ENCODE measurements around the gene SLC25A12.
A peak's percentile ranks its signal among the peaks of the same experiment; 100 is the strongest.
"Not testable (repeated sequence)": the region's sequence is repeated elsewhere in the genome, so short reads cannot be mapped to it uniquely, and the experiment has no call there.

Gene SLC25A12

GRCh38 chr2:171798156-171798820, 95.8 kb downstream of the SLC25A12 start:
- DNase-seq (ENCODE audit: insufficient read length): no peak
- FAIRE-seq: peak; percentile 67
- TF ChIP-seq TAF1 (IDR thresholded peaks at IDR 0.05; ENCODE audit: borderline replicate concordance, low read depth, low read length) (no peak), POLR2A (IDR thresholded peaks at IDR 0.05; ENCODE audit: low read depth, low read length) (no peak), POLR2AphosphoS5 (IDR thresholded peaks at IDR 0.05; ENCODE audit: low read depth, low read length) (no peak)

GRCh38 chr2:171794918-171795317, 99.1 kb downstream of the SLC25A12 start:
- no peak for TF ChIP-seq POLR2A (IDR thresholded peaks at IDR 0.05; ENCODE audit: low read depth, low read length)
- TF ChIP-seq TAF1 (IDR thresholded peaks at IDR 0.05; ENCODE audit: borderline replicate concordance, low read depth, low read length): no peak
- no peak for TF ChIP-seq POLR2AphosphoS5 (IDR thresholded peaks at IDR 0.05; ENCODE audit: low read depth, low read length)
- no peak for DNase-seq (ENCODE audit: insufficient read length)
- no peak for FAIRE-seq

DNA sequence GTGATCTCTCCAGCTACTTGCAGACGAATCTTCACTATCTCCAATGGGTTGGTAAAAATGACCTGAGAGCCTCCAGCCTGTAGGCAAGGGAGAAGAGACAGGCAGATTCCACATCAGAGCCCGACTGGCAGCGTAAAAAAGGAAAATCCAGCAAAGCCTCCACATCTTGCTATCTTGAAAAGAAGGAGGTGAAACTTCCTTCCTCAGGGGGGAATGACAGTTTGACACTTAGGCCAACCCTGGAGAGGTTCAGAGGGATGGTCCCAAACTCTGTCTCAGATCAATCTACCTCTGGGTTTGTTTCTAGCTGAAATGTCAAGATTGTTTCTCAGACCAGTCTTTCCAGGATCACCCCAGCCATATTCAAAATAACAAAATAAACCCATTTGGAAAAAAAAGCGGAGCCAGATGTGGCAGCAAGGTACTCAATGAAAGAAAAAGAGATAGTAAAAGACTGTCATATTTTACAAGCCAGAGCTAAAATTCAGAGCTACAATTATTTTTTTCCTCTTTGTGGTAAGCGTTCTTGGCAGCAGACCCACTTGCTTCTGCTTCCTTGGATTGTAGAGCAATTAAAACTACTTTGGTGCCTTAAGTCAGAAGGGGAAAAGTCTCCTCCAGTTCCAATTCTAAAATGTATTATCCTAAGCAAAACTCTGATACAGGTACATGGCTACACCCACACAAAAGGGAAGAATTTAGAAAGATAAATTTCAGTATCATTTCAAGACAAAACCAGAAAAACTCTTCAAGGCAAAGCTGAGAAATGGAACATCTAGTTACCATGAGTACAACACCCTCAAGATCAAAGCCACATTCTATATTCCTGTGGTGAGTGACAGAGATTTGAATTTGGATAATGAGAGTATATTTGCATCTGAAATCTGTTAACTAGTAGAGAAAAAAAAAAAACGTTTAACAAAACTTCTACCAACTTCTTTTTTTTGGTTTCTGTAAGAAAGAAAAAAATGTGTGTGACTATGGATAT, 100.1 kb downstream of the SLC25A12 start:
- TF ChIP-seq TAF1 (IDR thresholded peaks at IDR 0.05; ENCODE audit: borderline replicate concordance, low read depth, low read length) (no peak), POLR2AphosphoS5 (IDR thresholded peaks at IDR 0.05; ENCODE audit: low read depth, low read length) (no peak), POLR2A (IDR thresholded peaks at IDR 0.05; ENCODE audit: low read depth, low read length) (no peak)
- FAIRE-seq (no peak), DNase-seq (ENCODE audit: insufficient read length) (no peak)

DNA sequence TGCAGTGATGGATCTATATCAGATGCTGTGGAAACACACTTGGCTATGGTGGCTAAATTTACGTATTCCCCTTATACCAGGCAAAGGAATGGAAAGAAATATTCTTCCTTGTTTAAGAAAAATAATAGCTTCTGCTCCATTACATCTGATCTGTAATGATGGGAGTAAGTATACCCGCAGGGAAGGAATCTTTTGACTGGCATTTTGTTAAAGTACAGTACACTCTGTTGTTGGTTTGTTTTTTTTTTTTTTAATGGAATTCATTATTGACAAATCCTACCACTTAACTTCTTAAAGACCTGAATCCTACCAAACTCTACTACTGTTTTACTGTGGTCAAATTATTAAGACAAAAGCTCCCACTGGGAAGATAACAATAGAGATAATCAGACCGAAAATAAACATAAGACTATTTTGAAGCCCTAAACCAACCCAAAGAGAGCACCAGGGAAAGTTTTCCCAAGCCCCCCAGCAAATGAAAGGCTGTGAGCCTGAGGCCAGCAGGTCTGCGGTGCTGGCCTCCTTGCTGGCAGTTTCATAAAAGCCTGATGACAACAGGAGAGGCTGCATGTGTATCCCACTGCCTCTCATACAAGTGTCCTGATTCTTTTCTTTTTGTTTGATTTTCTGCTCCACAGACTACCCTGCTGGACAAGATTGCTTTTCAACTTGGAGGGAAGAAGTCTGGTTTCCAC, 101.0 kb downstream of the SLC25A12 start:
- DNase-seq (ENCODE audit: insufficient read length): no peak
- TF ChIP-seq POLR2AphosphoS5 (IDR thresholded peaks at IDR 0.05; ENCODE audit: low read depth, low read length): no peak
- no peak for TF ChIP-seq TAF1 (IDR thresholded peaks at IDR 0.05; ENCODE audit: borderline replicate concordance, low read depth, low read length)
- FAIRE-seq: no peak

GRCh38 chr2:171792157-171792556, 101.9 kb downstream of the SLC25A12 start:
- FAIRE-seq (no peak), DNase-seq (ENCODE audit: insufficient read length) (no peak)
- TF ChIP-seq POLR2A (IDR thresholded peaks at IDR 0.05; ENCODE audit: low read depth, low read length) (no peak), TAF1 (IDR thresholded peaks at IDR 0.05; ENCODE audit: borderline replicate concordance, low read depth, low read length) (no peak), POLR2AphosphoS5 (IDR thresholded peaks at IDR 0.05; ENCODE audit: low read depth, low read length) (no peak)

DNA sequence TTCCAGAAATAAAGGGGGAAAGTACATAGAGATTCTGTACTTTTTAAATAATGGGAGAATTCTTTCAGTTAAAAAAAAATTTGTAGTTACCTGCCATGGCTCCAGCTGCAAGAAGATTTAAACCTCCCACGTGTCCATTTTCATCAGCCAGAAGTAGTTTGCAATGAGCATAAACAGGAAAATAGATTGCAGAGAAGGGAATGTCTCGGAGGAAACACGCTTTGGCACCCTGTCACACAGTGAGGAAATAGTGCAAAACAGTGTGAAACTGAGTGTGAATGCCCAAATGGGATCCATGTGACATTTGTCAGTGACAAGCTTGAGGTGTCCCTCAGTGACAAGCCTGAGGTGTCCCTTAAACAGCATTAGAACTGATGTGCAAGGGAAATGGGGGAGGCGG, 102.7 kb downstream of the SLC25A12 start:
- TF ChIP-seq POLR2A (IDR thresholded peaks at IDR 0.05; ENCODE audit: low read depth, low read length): no peak
- no peak for TF ChIP-seq POLR2AphosphoS5 (IDR thresholded peaks at IDR 0.05; ENCODE audit: low read depth, low read length)
- TF ChIP-seq TAF1 (IDR thresholded peaks at IDR 0.05; ENCODE audit: borderline replicate concordance, low read depth, low read length): no peak
- no peak for FAIRE-seq
- DNase-seq (ENCODE audit: insufficient read length): no peak

DNA sequence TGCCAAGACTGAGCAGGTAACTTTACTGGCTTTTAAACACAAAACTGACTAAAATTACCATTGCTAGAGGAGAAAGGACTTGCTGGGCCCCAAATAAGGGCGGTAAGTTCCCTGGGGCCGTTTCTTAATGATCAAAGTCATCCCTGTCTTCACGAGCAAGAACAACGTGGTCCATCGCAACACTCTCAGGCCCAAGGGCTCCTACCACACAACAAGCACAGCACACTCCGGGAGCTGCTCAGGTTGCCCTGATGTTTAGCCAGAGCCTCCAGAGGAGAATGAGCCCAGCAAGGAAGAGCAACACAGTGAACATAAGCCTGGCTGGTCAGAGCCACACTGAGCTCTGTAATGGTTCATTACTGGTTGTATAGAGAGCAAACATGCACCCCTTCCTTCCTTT, 104.1 kb downstream of the SLC25A12 start:
- DNase-seq (ENCODE audit: insufficient read length) (no peak), FAIRE-seq (no peak)
- TF ChIP-seq POLR2A (IDR thresholded peaks at IDR 0.05; ENCODE audit: low read depth, low read length): no peak
- no peak for TF ChIP-seq POLR2AphosphoS5 (IDR thresholded peaks at IDR 0.05; ENCODE audit: low read depth, low read length)
- no peak for TF ChIP-seq TAF1 (IDR thresholded peaks at IDR 0.05; ENCODE audit: borderline replicate concordance, low read depth, low read length)

- TF ChIP-seq TAF1 (IDR thresholded peaks at IDR 0.05; ENCODE audit: borderline replicate concordance, low read depth, low read length): no peak
- TF ChIP-seq POLR2A (IDR thresholded peaks at IDR 0.05; ENCODE audit: low read depth, low read length): no peak
- no peak for TF ChIP-seq POLR2AphosphoS5 (IDR thresholded peaks at IDR 0.05; ENCODE audit: low read depth, low read length)
- DNase-seq (ENCODE audit: insufficient read length) (no peak), FAIRE-seq (no peak)
These were observed 105.6 kb downstream of the SLC25A12 start for GRCh38 chr2:171788316-171788993.

DNA sequence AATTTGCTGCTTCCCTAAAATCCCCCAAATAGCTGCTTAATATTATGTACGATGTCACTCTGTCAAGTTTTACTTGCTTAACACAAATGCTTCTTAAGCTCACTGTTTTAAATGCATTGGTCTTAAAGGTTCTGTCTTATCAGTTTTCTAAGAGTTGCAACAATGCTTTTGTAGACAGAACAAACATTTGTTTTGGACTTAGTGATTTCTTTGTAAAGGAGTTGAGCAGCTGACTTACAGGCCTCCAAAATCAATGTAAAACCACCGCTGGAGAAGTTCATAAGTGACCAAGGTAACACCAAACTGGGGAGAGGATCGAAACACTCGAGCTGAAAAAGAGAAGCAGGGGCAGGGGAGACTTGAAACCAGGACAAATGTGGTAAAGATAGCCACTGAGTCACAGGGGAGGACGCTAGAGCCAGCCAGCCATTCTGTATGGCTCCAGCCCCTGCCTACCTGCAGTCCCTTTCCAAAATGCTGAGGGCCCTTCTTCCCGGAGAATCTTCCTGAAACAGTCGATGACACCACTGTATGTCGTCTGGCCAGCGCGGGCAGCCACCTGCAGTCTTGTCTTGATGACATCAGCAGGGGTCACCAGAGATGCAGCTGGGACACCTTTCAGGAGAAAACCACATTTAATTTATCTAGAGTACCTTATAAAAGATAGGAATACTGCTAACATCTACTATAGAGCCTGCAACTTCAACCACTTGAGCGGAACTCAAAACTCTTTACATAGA, 106.5 kb downstream of the SLC25A12 start:
- TF ChIP-seq POLR2AphosphoS5 (IDR thresholded peaks at IDR 0.05; ENCODE audit: low read depth, low read length): no peak
- DNase-seq (ENCODE audit: insufficient read length): no peak

DNA sequence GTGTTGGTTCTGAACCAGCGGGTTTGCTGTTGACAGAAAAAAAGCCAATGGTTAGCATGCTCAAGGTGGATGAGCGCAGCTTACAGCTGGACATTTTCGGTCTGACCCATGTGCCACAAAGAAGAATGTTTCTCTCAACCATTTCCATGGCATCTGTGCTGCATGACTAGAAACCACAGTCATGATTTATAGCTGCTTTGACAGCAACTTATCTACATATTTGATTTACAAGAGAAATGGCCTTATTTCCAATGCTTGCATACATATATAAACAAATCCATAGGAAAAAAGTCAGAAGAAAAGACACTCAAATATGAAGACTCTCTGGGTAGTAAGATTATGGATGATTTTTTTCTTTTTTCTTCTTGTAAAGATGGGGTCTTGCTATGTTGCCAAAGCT, 108.6 kb downstream of the SLC25A12 start:
- no peak for TF ChIP-seq POLR2A (IDR thresholded peaks at IDR 0.05; ENCODE audit: low read depth, low read length)
- FAIRE-seq (no peak), DNase-seq (ENCODE audit: insufficient read length) (no peak)

More for the DNA sequence above, 106.5 kb downstream of the SLC25A12 start:
- no peak for FAIRE-seq

DNA sequence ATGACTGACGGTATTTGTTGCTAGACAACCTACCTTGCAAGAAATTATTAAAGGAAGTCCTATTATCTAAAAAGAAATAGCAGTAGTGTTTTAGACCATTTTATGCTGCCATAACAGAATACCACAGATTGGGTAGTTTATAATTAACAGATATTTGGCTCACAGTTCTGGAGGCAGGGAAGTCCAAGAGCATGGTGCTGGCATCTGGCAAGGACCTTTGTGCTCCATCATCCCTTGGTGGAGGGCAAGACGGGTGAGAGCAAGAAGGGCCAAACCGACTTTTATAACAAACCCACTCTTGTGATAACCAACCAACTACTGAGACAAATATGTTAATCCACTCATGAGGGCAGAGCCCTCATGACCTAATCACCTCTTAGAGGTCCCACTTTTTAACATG, 115.5 kb downstream of the SLC25A12 start:
- TF ChIP-seq TAF1 (IDR thresholded peaks at IDR 0.05; ENCODE audit: borderline replicate concordance, low read depth, low read length): no peak
- TF ChIP-seq POLR2AphosphoS5 (IDR thresholded peaks at IDR 0.05; ENCODE audit: low read depth, low read length): no peak
- TF ChIP-seq POLR2A (IDR thresholded peaks at IDR 0.05; ENCODE audit: low read depth, low read length): no peak
- DNase-seq (ENCODE audit: insufficient read length): no peak
- no peak for FAIRE-seq

GRCh38 chr2:171774581-171774980, 119.5 kb downstream of the SLC25A12 start:
- not testable (repeated sequence) for FAIRE-seq; DNase-seq (ENCODE audit: insufficient read length)
